GM21737 (cell line): Measurements from ENCODE around the gene CBFA2T2.
"Not testable (repeated sequence)": the region's sequence is repeated elsewhere in the genome, so short reads cannot be mapped to it uniquely, and the experiment has no call there.

Experiments used
- ATAC-seq: cut with Tn5 transposase; IDR thresholded peaks from one replicate; pipeline ENCODE4 v1.9.1; 2021; ENCODE audit warnings: mild to moderate bottlenecking, moderate library complexity; ENCODE audit not compliant: unreplicated experiment

The CBFA2T2 gene

GRCh38 chr20:33569802-33570391 is 80.0 kb downstream of the CBFA2T2 start:
- no peak for ATAC-seq

DNA sequence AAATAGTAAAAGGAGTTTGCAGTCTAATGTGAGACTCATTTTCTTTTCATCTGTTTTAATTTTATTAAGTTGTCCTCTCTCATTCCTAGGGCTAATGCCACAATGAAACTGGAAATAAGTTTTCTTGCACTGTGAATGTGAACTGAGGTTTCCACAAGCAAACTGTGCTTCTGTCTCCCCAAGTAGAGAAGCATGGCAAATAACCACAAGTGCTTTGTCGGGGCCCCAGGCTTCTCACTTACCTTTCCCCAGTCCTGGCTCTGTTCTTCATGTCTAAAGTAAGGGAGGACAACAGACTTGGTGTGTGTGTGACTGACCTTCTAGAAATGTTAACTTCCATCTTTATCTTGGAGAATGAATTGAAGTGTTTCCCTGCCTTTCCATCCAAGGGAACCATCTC is 80.8 kb downstream of the CBFA2T2 start:
- no peak for ATAC-seq

- not testable (repeated sequence) for ATAC-seq
Observed at GRCh38 chr20:33573268-33573667, 83.4 kb downstream of the CBFA2T2 start.

- no peak for ATAC-seq
Observed at GRCh38 chr20:33575282-33575681, 85.4 kb downstream of the CBFA2T2 start.

- ATAC-seq, result no peak
Observed at GRCh38 chr20:33576432-33577125, 86.7 kb downstream of the CBFA2T2 start.

DNA sequence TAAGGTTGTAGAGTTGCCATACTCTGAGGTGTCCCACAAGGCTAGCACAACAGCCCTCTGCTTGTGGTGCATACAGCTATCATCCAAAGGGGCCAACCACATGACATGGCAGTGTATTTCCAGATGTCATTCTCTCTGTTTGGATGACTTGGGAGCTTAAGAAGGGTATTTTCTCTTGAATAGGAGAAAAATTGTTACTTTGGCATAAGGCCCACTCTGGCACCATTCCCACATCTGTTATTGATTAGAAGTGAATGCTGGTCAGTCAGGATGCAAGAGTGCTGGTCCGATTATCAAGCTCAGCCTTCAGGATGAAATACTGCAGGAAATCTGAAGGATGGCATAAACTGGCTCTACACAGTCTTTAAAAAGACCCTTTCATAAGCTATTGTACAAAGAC is 88.6 kb downstream of the CBFA2T2 start:
- no peak for ATAC-seq

DNA sequence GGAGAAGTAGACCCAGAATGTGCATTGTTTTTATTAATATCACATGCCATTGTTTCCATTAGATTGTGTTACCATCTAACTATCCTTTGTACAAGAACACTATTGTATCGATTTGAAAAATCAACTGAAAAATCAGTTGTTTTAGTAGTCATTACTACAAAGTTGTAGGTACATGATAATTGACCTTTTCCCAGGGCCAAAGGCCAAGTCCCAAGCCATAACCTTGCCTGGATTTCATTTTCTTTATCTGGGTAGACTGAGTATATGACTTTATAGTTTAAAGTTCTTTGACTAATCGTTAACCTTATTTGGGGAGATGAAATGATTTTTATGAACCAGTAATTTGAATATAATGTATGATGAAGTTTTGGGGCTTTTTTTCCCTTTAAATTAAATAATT is 93.2 kb downstream of the CBFA2T2 start:
- ATAC-seq, result no peak

DNA sequence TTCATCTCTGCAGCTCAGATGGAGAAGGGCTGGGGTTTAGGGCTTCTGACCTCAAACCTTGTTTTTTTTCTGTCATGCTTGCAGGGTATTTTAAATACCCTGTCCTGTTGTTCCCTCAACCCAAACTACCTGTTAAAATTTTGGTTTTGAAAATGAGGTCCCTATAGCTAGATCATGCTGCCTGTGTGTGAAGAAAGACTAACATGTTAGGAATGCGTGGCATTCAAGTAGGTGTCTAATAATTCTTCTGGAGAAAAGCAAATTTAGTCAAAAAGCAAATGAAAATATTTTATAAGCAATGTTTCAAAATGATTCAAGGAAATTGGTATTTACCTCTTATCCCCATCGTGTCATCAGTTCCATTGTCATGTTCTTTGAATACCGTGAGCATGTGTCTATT is 95.1 kb downstream of the CBFA2T2 start:
- no peak for ATAC-seq

GRCh38 chr20:33585413-33585812 is 95.5 kb downstream of the CBFA2T2 start:
- no peak for ATAC-seq

GRCh38 chr20:33589059-33589458 is 99.2 kb downstream of the CBFA2T2 start:
- ATAC-seq, result no peak

DNA sequence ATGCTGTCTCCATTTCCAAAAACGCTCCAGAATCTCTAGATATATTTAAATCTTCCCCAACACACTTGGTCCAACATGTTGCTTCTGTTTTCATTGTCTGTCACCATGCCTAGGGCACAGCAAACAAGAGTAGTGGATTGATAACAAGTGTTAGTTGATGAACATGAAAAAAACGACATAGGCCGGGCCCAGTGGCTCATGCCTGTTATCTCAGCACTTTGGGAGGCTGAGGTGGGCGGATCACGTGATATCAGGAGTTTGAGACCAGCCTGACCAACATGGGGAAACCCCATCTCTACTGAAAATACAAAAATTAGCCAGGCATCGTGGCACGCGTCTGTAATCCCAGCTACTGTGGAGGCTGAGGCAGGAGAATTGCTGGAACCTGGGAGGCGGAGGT is 102.0 kb downstream of the CBFA2T2 start:
- not testable (repeated sequence) for ATAC-seq

- ATAC-seq, result no peak
Observed at GRCh38 chr20:33594743-33595142, 104.8 kb downstream of the CBFA2T2 start.

GRCh38 chr20:33600414-33600813 is 110.5 kb downstream of the CBFA2T2 start:
- no peak for ATAC-seq

- no peak for ATAC-seq
Observed at GRCh38 chr20:33600981-33601380, 111.1 kb downstream of the CBFA2T2 start.

- no peak for ATAC-seq
Observed at GRCh38 chr20:33601861-33602260, 112.0 kb downstream of the CBFA2T2 start.

DNA sequence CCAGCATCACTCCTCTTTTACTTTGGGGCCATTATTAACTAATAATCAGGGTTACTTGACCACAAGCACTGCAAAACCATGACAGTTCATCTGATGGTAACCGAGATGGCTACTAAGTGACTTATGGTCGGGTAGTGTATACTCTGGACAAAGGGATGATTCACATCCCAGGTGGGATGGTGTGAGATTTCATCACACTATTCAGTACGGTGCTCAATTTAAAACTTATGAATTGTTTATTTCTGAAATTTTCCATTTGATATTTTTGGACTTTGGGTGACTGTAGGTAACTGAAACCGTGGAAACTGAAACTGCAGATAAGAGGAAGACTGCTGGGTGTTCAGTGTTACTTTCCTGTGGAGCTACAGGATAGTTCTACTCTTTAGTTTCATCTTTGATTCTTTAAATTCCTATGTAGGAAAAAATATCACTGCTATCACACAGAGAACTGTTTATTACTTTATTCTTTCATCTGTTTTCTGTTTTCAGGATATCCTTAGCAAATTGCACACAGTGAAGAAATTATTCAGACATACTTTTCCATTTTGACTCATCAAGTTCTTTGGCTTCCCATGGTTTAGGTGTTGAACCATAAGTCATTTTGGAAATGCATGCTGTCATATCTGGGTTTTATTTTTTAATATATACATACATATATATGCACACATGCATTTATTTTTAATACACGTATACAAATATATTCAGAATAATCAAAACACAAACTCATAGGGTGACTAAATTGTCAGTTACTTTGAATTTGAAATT is 113.1 kb downstream of the CBFA2T2 start:
- no peak for ATAC-seq

DNA sequence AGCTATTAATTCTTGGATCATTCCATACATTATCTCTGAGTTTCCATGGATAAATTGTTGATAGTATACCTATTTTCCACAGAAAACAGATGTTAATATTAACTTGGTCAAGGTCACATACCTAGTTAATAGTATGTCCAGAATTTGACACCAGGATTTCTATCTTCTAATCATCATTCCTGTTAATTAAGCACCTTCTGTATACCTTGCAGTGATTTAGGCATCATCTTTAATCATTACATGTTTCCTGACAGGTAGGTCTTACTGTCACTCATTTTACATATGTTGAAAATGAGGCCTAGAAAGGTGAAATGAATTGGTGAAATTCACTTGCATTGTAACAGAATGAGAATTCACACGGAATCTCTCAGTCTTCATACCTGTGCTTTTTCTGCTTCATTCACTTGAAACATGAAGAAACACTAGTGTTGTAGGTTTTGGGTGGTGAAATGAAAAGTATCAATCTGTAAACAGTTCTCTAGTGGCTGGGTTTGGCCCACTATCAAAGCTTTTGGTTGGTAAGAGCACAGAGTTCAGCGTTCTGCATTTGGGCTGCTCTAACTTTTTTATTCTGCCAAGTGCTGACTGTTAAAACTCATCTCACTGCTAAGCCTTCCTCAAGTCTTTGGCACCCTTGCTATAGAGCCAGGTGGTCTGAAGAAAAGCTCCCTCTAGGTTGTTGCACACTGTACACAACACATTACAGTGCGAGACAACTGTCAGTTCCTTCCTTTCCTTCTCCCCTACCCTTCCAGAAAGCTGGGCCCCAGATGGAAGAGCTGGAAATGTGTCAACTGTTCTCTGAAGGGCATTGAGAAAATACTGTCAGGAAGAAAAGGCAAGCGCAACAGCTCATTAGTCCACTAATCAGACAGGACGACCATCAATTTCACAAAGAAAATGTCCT is 114.4 kb downstream of the CBFA2T2 start:
- ATAC-seq, result no peak

- no peak for ATAC-seq
Observed at GRCh38 chr20:33604991-33605370, 115.1 kb downstream of the CBFA2T2 start.

DNA sequence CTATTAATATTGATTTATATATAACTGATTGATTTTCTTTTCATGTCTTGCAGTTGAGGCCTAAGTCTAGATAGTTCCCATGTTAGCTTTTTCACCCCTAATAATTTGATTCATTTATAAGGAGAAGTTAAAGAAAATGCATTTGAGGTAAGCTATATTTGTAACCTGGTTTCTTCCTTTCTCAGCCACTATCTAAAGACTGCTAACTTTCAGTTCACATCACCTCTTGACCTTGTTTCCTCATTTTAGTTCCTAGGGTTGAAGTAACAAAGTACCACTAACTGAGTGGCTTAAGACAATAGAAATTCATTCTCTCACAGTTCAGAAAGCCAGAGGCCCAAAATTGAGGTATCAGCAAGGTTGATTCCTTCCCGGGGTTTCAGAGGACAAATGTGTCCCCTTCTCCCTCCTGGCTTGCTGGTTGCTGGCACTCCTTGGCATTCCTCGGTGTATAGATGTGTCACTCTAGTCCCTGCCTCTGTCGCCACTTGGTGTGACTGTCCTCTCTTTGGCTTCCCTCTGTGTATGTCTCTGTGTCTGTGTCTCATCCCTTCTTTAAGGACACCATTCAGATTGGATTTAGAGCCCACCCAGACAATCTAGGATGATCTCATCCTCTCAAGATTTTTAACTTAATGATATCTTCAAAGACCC is 116.3 kb downstream of the CBFA2T2 start:
- ATAC-seq, result no peak

DNA sequence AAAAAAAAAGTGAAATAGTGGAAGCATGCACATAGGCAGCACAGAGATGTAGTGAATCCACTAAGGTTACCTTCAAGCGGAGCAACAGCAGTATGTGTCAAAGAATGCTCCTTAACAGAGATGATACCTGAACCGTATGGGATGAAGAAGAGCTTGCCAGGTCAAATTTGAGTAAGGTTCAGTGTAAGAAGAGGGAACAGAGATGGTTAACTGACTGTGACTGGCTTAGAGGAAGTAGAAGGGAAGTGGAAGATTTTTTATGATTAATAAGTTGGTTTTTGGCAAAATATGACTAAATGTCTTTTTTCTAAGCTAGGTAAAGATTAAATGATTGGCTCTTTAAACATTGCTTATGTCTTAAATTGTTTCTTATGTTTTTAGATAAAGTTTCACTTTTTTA is 119.6 kb downstream of the CBFA2T2 start:
- no peak for ATAC-seq

- no peak for ATAC-seq
Observed at GRCh38 chr20:33611106-33611505, 121.2 kb downstream of the CBFA2T2 start.
